ENCODE data around the gene CEP164.

GRCh38 chr11:117430293-117430955 lies 102.8 kb downstream of the CEP164 start:
- TF ChIP-seq ZBTB49 (CRISPR knock-in tag; IDR thresholded peaks at IDR 0.05; ENCODE audit: borderline replicate concordance) (no peak), POLR3A (IDR thresholded peaks at IDR 0.05; ENCODE audit: borderline replicate concordance, extremely low read depth, insufficient read depth, insufficient read length) (no peak), SRF (CRISPR knock-in tag; IDR thresholded peaks at IDR 0.05) (no peak), CTBP1 (IDR thresholded peaks at IDR 0.05; ENCODE audit: borderline replicate concordance) (no peak), PCBP1 (IDR thresholded peaks at IDR 0.05; ENCODE audit: low read depth, low read length, poor library complexity, severe bottlenecking) (no peak), RBBP5 (IDR thresholded peaks at IDR 0.05; ENCODE audit: borderline replicate concordance, insufficient read depth, low read length, poor library complexity, severe bottlenecking) (no peak), REST (IDR thresholded peaks at IDR 0.05; ENCODE audit: borderline replicate concordance) (no peak), REST (CRISPR knock-in tag; IDR thresholded peaks at IDR 0.05; ENCODE audit: low read depth) (no peak), SP1 (CRISPR knock-in tag; IDR thresholded peaks at IDR 0.05) (no peak), GTF2F1 (IDR thresholded peaks at IDR 0.05; ENCODE audit: low read depth, low read length) (no peak), CHD2 (IDR thresholded peaks at IDR 0.05; ENCODE audit: low read depth, low read length) (no peak), EZH2 (IDR thresholded peaks at IDR 0.05; ENCODE audit: borderline replicate concordance, low read depth, low read length) (no peak)
